Fibroblast of the aortic adventitia (primary cell): ENCODE measurements around the gene TAGLN. TPM values are rescaled to one million over a fixed set of nuclear protein-coding genes. Genes with fewer than 3 reads are reported as not detected.
"Not testable (repeated sequence)": the region's sequence is repeated elsewhere in the genome, so short reads cannot be mapped to it uniquely, and the experiment has no call there.

ENCODE experiments used
- DNase-seq: peaks from one replicate; pipeline ENCODE4 v3.0.0-alpha.2; 2010; ENCODE audit warnings: low read depth
- H3K4me3 ChIP-seq: 2 replicates; pipeline ENCODE4 v1.5.1; 2011; ENCODE audit warnings: low read depth, mild to moderate bottlenecking, control low read depth, low read length, moderate library complexity
- CTCF ChIP-seq: IDR thresholded peaks from 2 replicates; pipeline ENCODE4 v1.5.1; 2011; ENCODE audit warnings: mild to moderate bottlenecking, low read length, control low read depth, inconsistent platforms; ENCODE audit not compliant: insufficient read depth
- total RNA-seq: library from RNA; depleted of rRNA; stranded (reverse); fragments of >200 nt; gene quantifications from 2 replicates; pipeline ENCODE4 v1.2.3, GENCODE V29; 2012; ENCODE audit warnings: low replicate concordance

The TAGLN gene
- total RNA-seq, 1 donor, result 631 TPM

GRCh38 chr11:117180661-117181585 is 18.2 kb upstream of the TAGLN start:
- DNase-seq, result peak; percentile 80
- peak; percentile 84 for TF ChIP-seq CTCF
- peak overlapping the region; percentile 18 for H3K4me3 ChIP-seq

GRCh38 chr11:117181586-117182550 is 17.3 kb upstream of the TAGLN start:
- DNase-seq, result no peak
- TF ChIP-seq CTCF, result no peak
- no peak overlapping the region for H3K4me3 ChIP-seq

- H3K4me3 ChIP-seq, result no peak overlapping the region
- no peak for DNase-seq
- no peak for TF ChIP-seq CTCF
These were observed 16.6 kb upstream of the TAGLN start for GRCh38 chr11:117182551-117182935.

- H3K4me3 ChIP-seq, DNase-seq: not testable (repeated sequence)
These were observed 16.0 kb upstream of the TAGLN start for GRCh38 chr11:117183178-117183577.

GRCh38 chr11:117183724-117184349 is 15.3 kb upstream of the TAGLN start:
- no peak for DNase-seq
- no peak for TF ChIP-seq CTCF
- no peak overlapping the region for H3K4me3 ChIP-seq

GRCh38 chr11:117185736-117186430 is 13.3 kb upstream of the TAGLN start:
- no peak for DNase-seq
- H3K4me3 ChIP-seq, result no peak overlapping the region
- no peak for TF ChIP-seq CTCF
